ENCODE data around the gene ZSWIM3. TPM values are rescaled to one million over a fixed set of nuclear protein-coding genes. Genes with fewer than 3 reads are reported as not detected.

The ZSWIM3 gene
- total and polyA plus RNA-seq, 2 of the 13 experiments (the other 11 are each of a cell fraction or from before 2014, with no cell fraction given): 5.2 to 5.8 TPM

GRCh38 chr20:45833883-45834796 lies 23.3 kb upstream of the ZSWIM3 start (continued):
- TF ChIP-seq, protein P1, sequence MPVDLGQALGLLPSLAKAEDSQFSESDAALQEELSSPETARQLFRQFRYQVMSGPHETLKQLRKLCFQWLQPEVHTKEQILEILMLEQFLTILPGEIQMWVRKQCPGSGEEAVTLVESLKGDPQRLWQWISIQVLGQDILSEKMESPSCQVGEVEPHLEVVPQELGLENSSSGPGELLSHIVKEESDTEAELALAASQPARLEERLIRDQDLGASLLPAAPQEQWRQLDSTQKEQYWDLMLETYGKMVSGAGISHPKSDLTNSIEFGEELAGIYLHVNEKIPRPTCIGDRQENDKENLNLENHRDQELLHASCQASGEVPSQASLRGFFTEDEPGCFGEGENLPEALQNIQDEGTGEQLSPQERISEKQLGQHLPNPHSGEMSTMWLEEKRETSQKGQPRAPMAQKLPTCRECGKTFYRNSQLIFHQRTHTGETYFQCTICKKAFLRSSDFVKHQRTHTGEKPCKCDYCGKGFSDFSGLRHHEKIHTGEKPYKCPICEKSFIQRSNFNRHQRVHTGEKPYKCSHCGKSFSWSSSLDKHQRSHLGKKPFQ (CRISPR knock-in tag; IDR thresholded peaks at IDR 0.05; ENCODE audit: insufficient replicate concordance): peak; percentile 43
- peak; percentile 75 for TF ChIP-seq ETV5 (CRISPR knock-in tag; IDR thresholded peaks at IDR 0.05; ENCODE audit: borderline replicate concordance)
- no peak for TF ChIP-seq MAZ (IDR thresholded peaks at IDR 0.05; ENCODE audit: borderline replicate concordance, low read depth, low read length)
- peak; percentile 95 for TF ChIP-seq MAZ (CRISPR knock-in tag; IDR thresholded peaks at IDR 0.05; ENCODE audit: low read depth)
- peak; percentile 66 for TF ChIP-seq SKIL (CRISPR knock-in tag; IDR thresholded peaks at IDR 0.05; ENCODE audit: borderline replicate concordance)
- peak; percentile 98; the same call in 1 of the 2 replicates for TF ChIP-seq ZNF333 (CRISPR knock-in tag; IDR thresholded peaks at IDR 0.05; ENCODE audit: borderline replicate concordance)
- TF ChIP-seq ZNF710 (CRISPR knock-in tag; IDR thresholded peaks at IDR 0.05; ENCODE audit: borderline replicate concordance): no peak
- 0 out of 2 replicates have a peak, but pooled peaks have one; percentile 23 for TF ChIP-seq ZC3H4 (CRISPR knock-in tag; IDR thresholded peaks at IDR 0.05; ENCODE audit: borderline replicate concordance)
- peak; percentile 60 for TF ChIP-seq SP2 (CRISPR knock-in tag; IDR thresholded peaks at IDR 0.05)
- TF ChIP-seq POLR2AphosphoS5 (IDR thresholded peaks at IDR 0.05; ENCODE audit: low read depth, low read length): peak; percentile 84
- TF ChIP-seq ZNF780A (CRISPR knock-in tag; IDR thresholded peaks at IDR 0.05): peak; percentile 76; the same call in 1 of the 2 replicates
- peak; percentile 90 for TF ChIP-seq ZBTB33 (CRISPR knock-in tag; IDR thresholded peaks at IDR 0.05)
- TF ChIP-seq, protein P2, sequence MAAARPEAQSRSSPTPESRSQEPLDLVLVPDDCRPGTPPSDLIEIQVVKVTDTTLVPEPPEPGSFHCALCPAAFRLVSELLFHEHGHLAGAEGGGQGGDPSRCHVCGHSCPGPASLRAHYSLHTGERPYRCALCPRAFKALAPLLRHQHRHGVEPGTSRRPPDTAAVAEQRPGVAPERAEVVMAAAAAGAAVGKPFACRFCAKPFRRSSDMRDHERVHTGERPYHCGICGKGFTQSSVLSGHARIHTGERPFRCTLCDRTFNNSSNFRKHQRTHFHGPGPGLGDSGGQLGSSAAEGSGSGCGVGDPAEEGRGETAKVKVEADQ (CRISPR knock-in tag; IDR thresholded peaks at IDR 0.05; ENCODE audit: borderline replicate concordance): peak; percentile 21; the same call in 1 of the 2 replicates
- TF ChIP-seq KDM5B (CRISPR knock-in tag; IDR thresholded peaks at IDR 0.05; ENCODE audit: borderline replicate concordance): peak; percentile 97
- no peak for TF ChIP-seq HBP1 (CRISPR knock-in tag; IDR thresholded peaks at IDR 0.05; ENCODE audit: low read depth)
- TF ChIP-seq ZNF12 (CRISPR knock-in tag; IDR thresholded peaks at IDR 0.05): 0 out of 2 replicates have a peak, but pooled peaks have one; percentile 33
- peak; percentile 36; the same call in 1 of the 2 replicates for TF ChIP-seq ERF (CRISPR knock-in tag; IDR thresholded peaks at IDR 0.05)

Data from HepG2 (cell line).